ENCODE measurements around the gene TSC22D1.

Gene TSC22D1

GRCh38 chr13:44591316-44591715 is 15.2 kb upstream of the TSC22D1 start:
- ChIA-PET CTCF (no interaction called here), POLR2A (no interaction called here)
- DNase-seq (ENCODE audit: extremely low spot score) = no peak
- no peak for TF ChIP-seq SP1 (IDR thresholded peaks at IDR 0.05)
- TF ChIP-seq NFRKB (IDR thresholded peaks at IDR 0.05) = no peak
- TF ChIP-seq FOXK2 (IDR thresholded peaks at IDR 0.05) = no peak

- no peak for DNase-seq (ENCODE audit: extremely low spot score)
- TF ChIP-seq SUZ12 (IDR thresholded peaks at IDR 0.05) (no peak), ARNT (IDR thresholded peaks at IDR 0.05) (no peak), FOXM1 (IDR thresholded peaks at IDR 0.05; ENCODE audit: borderline replicate concordance) (no peak), L3MBTL2 (conservative IDR thresholded peaks at IDR 0.05) (no peak), BHLHE40 (IDR thresholded peaks at IDR 0.05; ENCODE audit: borderline replicate concordance) (no peak), NFRKB (IDR thresholded peaks at IDR 0.05) (no peak), CTBP1 (IDR thresholded peaks at IDR 0.05; ENCODE audit: borderline replicate concordance) (no peak), FOXK2 (IDR thresholded peaks at IDR 0.05) (no peak), PKNOX1 (IDR thresholded peaks at IDR 0.05) (no peak), ZNF384 (IDR thresholded peaks at IDR 0.05) (no peak), LEF1 (IDR thresholded peaks at IDR 0.05; ENCODE audit: borderline replicate concordance) (no peak)
- CTCF ChIA-PET = no interaction called here
- POLR2A ChIA-PET = no interaction called here
Measured at GRCh38 chr13:44583137-44583536, 7.0 kb upstream of the TSC22D1 start.

- ChIA-PET CTCF (no interaction called here), POLR2A (interaction anchor here (0.6 kb wide), 1 partner anchor 48 kb away, joined by 3 read pairs; no protein-coding TSS in a partner anchor)
- no peak for DNase-seq (ENCODE audit: extremely low spot score)
- TF ChIP-seq L3MBTL2 (conservative IDR thresholded peaks at IDR 0.05) (peak; percentile 51; the same call in 1 of the 2 replicates), LEF1 (IDR thresholded peaks at IDR 0.05; ENCODE audit: borderline replicate concordance) (no peak)
Measured at GRCh38 chr13:44578067-44578400, 1.9 kb upstream of the TSC22D1 start.

GRCh38 chr13:44577236-44578066 is 1.3 kb upstream of the TSC22D1 start:
- ChIA-PET POLR2A (interaction anchor here (0.6 kb wide), 1 partner anchor 47 kb away, joined by 3 read pairs; no protein-coding TSS in a partner anchor), CTCF (no interaction called here)
- DNase-seq (ENCODE audit: extremely low spot score) = peak; percentile 94
- TF ChIP-seq ZNF384 (IDR thresholded peaks at IDR 0.05) = no peak
- TF ChIP-seq CTBP1 (IDR thresholded peaks at IDR 0.05; ENCODE audit: borderline replicate concordance) = 0 out of 2 replicates have a peak, but pooled peaks have one; percentile 14
- TF ChIP-seq ARNT (IDR thresholded peaks at IDR 0.05) = no peak
- TF ChIP-seq L3MBTL2 (conservative IDR thresholded peaks at IDR 0.05) = peak; percentile 87
- no peak for TF ChIP-seq PKNOX1 (IDR thresholded peaks at IDR 0.05)
- TF ChIP-seq SP1 (IDR thresholded peaks at IDR 0.05) = no peak
- TF ChIP-seq BHLHE40 (IDR thresholded peaks at IDR 0.05; ENCODE audit: borderline replicate concordance) = no peak
- TF ChIP-seq TARDBP (IDR thresholded peaks at IDR 0.05) = no peak
- TF ChIP-seq LEF1 (IDR thresholded peaks at IDR 0.05; ENCODE audit: borderline replicate concordance) = no peak
- no peak for TF ChIP-seq ELF4 (IDR thresholded peaks at IDR 0.05)
- TF ChIP-seq FOXK2 (IDR thresholded peaks at IDR 0.05) = no peak

GRCh38 chr13:44576351-44577235 is 463 bp upstream of the TSC22D1 start:
- POLR2A ChIA-PET = no interaction called here
- 0 out of 2 replicates have a peak, but pooled peaks have one; percentile 14 for TF ChIP-seq ARNT (IDR thresholded peaks at IDR 0.05)
- TF ChIP-seq FOXA1 (IDR thresholded peaks at IDR 0.05) = no peak
- TF ChIP-seq L3MBTL2 (conservative IDR thresholded peaks at IDR 0.05) = peak; percentile 32; the same call in 1 of the 2 replicates

GRCh38 chr13:44575035-44575434 is 1.1 kb downstream of the TSC22D1 start:
- ChIA-PET POLR2A (no interaction called here), CTCF (interaction anchor here (0.6 kb wide), 1 partner anchor 105 kb away, joined by 3 read pairs; no protein-coding TSS in a partner anchor)
- no peak for DNase-seq (ENCODE audit: extremely low spot score)
- TF ChIP-seq LEF1 (IDR thresholded peaks at IDR 0.05; ENCODE audit: borderline replicate concordance) (no peak), FOXA1 (IDR thresholded peaks at IDR 0.05) (no peak), NFRKB (IDR thresholded peaks at IDR 0.05) (no peak), L3MBTL2 (conservative IDR thresholded peaks at IDR 0.05) (no peak), TARDBP (IDR thresholded peaks at IDR 0.05) (no peak), BHLHE40 (IDR thresholded peaks at IDR 0.05; ENCODE audit: borderline replicate concordance) (no peak), FOXK2 (IDR thresholded peaks at IDR 0.05) (no peak), SP1 (IDR thresholded peaks at IDR 0.05) (no peak), SUZ12 (IDR thresholded peaks at IDR 0.05) (no peak), HDGF (IDR thresholded peaks at IDR 0.05; ENCODE audit: borderline replicate concordance) (no peak), CTBP1 (IDR thresholded peaks at IDR 0.05; ENCODE audit: borderline replicate concordance) (no peak), FOXM1 (IDR thresholded peaks at IDR 0.05; ENCODE audit: borderline replicate concordance) (no peak), ELF4 (IDR thresholded peaks at IDR 0.05) (no peak), PKNOX1 (IDR thresholded peaks at IDR 0.05) (no peak)

More at GRCh38 chr13:44576351-44577235, 463 bp upstream of the TSC22D1 start:
- peak; percentile 29 for DNase-seq (ENCODE audit: extremely low spot score)
- CTCF ChIA-PET = no interaction called here

Data from HEK293T (cell line).